ENCODE results near the gene KCNH5.
A peak's percentile ranks its signal among the peaks of the same experiment; 100 is the strongest.

KCNH5 gene

DNA sequence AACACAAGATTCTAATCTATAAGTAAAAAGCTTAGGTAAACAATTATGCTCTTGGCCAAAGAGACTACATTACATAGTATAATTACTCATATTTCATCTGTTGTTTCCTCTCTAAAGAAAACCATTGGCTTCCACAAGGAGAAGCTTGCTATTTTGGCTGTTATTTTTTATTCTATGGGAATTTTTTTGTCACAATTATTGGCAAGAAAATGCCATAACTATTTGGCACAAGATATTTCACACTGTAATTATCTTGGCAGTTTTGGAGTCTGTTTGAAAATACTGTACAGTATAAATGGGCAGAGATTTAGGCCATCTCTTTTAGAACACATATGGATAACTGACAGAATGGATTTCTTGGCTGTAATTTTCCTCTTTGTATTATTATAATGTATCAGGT lies 51.2 kb downstream of the KCNH5 start:
- no peak for DNase-seq

GRCh38 chr14:62988967-62989366 lies 56.3 kb downstream of the KCNH5 start:
- no peak for DNase-seq

- no peak for DNase-seq
These were observed 61.4 kb downstream of the KCNH5 start for GRCh38 chr14:62983821-62984220.

GRCh38 chr14:62980693-62981092 lies 64.6 kb downstream of the KCNH5 start:
- no peak for DNase-seq

DNA sequence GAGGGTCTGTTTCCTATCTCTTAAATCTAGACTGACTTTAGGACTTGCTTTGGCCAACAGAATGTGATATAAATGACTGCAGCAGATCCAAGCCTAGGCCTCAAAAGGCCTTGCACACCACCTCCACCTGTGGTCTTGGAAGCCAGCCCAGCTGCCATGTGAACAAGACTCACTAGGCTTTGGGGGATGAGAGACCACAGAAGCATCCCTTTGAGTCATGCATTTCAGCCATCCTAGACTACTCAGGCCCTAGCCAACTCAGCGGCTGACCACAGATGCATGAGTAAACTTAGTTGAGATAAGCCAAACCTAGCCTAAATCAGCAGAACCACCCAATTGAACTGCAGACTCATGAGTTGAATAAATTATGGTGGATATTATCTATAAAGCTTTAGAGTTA lies 87.7 kb downstream of the KCNH5 start:
- peak; percentile 55 for DNase-seq

DNA sequence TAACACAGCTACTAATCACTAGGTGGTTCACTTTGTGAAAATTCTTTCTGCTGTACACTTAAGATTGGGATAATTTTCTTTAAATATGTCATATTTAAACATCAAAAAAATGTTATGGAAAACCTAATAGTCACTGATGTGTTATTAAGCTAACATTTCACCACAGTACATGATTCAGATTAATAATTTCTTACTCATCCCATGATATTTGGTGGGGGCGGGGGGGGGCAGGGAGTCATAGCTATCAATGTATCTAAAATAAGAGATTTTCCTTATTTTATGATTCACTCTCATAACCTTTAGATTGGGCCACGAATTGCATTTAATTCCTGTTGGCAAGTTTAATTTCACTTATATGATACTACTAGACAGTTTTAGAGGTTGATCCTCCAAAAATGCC lies 88.8 kb downstream of the KCNH5 start:
- DNase-seq: no peak

DNA sequence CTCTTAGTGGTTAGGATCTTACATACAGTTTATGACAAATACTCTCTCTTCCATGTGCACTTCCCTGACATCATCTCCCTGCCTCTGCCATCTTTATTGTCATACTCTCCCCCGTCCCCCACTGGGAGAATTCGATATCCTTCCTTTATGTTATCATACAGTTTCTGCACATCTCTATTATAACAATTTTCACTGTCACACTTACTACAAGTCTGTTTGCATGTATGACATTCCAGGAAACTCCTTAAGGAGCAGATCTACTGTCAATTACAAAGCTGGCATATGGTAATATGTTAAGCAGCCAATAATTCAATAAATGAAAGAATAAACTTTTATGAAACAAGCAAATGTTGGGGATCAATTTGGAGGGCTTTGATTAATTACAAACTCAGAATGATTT lies 91.1 kb downstream of the KCNH5 start:
- DNase-seq: no peak

- no peak for DNase-seq
These were observed 93.0 kb downstream of the KCNH5 start for GRCh38 chr14:62952226-62952625.

DNA sequence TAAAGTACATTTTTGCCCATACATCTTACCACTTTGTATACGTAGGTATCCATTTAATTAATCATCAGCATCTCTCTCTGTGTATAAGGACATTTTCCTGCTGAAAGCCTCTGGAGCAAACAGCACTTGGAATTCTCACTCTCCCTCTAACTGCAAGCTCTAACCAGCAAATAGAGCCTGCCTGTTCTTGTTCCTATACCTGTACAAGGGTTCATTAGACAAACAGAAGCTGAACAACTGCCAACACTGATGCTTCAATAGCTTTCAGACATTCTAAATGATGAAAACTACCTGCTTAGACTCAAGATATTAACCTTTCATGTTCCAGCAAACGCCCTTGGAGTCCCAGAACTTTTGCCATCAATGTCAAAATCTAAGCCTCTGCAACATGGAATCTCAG lies 98.0 kb downstream of the KCNH5 start:
- no peak for DNase-seq

GRCh38 chr14:62946221-62946620 lies 99.0 kb downstream of the KCNH5 start:
- no peak for DNase-seq

- DNase-seq: no peak
These were observed 102.1 kb downstream of the KCNH5 start for GRCh38 chr14:62943202-62943601.

DNA sequence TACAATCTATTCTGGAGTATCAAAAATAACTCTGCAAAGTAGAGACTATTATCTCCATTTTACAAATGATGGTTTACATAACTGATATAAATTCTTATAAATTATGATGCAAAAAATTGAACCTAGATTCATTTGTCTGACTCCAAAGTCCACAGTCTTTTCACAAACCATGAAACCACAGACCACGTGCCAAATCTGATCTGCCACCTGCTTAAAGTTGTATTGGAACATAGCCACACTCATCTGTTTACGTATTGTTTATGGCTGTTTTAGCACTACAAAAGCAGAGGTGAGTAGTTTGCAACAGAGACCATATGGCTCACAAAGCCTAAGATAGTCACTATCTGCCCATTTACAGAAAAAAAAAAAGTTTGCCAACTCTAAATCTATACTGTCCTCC lies 105.3 kb downstream of the KCNH5 start:
- DNase-seq: no peak

- DNase-seq: no peak
These were observed 106.5 kb downstream of the KCNH5 start for GRCh38 chr14:62938778-62939177.

DNA sequence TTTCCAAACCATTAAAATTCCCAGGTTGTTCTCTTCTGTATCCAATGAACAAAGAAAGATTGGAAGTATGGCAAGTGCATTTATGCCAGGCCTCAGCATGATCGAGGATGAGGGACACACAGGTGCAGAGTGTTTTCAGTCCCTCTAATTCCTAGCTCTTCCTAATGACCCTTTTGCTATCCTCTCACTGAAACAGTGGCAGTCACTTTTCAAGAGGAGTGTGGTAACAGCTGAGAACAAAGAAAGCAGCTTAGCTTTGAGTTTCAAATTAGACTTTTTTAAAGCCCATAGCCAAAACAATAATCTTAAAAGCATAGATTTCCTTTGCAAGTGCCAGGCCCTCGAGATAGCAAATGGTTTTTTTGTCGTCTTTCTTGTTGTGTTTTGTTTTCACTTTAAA lies 110.8 kb downstream of the KCNH5 start:
- no peak for DNase-seq

DNA sequence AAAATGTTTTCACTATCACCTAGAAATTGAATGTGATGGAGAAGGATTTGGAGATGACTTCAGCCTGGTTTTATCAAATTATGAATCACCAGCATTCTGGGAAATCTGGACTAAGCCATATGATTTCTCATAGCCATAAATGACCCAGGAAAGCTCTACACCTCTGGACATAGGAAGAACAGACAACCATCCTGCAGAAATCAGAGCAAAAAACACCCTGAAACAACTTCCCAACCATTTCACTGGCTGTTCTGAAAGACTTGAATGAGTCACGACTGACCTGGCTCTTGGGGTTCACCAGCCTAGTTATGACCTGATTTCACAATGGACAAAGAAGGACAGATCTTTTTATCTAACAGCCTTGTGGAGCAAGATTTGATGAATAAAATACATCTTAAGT lies 123.8 kb downstream of the KCNH5 start:
- no peak for DNase-seq

- no peak for DNase-seq
These were observed 128.7 kb downstream of the KCNH5 start for GRCh38 chr14:62916551-62916950.

GRCh38 chr14:62914873-62915272 lies 130.4 kb downstream of the KCNH5 start:
- no peak for DNase-seq

GRCh38 chr14:62914025-62914424 lies 131.2 kb downstream of the KCNH5 start:
- DNase-seq: no peak

DNA sequence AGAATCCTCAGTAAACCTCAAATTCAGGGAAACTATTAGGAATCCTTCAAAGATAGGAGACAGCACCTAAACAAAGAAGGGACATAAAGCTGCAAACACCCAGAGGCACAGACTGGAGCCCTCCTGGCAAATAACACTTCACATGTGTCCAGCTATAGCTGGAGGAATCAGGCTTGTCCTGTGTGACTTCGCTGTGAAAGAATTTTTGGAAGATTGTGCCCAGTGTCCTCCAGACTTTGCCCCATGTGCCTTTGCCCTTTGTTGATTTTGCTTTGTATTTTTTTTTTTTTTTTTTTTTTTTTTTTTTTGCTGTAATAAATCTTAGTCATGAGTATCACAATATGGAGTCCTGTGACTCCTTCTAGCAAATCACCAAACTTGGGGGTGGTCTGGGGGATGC lies 136.8 kb downstream of the KCNH5 start:
- no peak for DNase-seq

DNA sequence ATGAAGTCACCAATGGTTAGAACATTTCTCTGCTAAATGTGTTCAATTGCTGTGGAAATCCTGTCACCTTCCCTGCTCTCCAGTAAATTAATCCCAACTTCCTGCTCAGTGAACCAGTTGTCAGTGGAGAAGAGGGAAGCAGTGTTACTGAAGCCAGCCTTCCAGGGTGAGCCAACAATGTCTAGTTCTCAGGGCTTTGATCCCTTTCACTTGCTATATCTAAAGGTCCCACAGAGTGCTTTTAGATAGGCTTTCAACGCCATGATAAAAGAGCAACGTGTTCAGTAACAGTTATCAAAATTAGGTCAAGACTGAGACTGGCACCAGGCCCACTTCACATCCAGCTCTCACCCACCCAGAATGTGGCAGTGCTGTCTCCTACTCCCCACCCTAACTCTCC lies 139.7 kb downstream of the KCNH5 start:
- DNase-seq: no peak

DNA sequence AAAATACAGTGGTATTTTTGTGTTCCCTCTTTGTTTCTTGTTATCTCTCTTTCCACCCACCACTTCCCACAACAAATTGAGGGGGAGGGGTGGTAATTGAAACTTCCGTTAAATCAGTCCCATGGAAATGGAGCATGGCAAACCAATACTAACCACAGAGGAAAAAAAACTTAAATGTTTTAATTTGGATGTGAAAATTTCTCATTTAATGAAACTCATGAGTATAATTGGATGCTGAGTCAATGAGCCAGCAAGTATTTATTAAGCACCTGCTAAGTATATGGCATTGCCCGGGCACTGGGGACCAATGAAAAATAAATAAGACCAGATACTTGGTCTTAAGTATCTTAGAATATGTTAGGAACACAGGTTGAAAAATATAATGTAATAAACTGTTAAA lies 147.5 kb downstream of the KCNH5 start:
- no peak for DNase-seq

DNA sequence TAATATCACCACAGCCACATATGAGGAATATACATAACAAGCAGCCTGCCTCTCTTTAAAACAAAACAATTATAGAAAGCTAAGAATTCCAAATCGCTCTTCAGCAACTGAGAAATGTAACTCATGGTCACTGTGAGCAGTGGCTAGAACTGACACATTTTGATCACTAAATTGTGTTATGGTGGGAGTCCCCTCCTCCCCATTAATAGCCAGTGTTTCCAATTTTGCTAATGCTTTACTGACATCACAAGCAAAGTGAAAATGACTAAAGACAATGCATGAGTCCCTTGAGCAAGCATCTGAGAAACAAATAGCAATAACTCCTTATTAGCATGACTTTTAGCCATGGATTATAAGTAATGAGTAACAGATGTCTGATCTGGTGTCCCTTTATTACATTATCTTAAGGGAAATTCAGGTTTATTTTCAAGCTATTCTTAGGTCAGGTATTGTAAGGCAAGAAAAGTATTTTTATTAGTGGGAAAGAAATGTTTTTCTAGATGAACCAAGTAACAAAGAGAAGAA lies 148.3 kb downstream of the KCNH5 start:
- no peak for DNase-seq

DNA sequence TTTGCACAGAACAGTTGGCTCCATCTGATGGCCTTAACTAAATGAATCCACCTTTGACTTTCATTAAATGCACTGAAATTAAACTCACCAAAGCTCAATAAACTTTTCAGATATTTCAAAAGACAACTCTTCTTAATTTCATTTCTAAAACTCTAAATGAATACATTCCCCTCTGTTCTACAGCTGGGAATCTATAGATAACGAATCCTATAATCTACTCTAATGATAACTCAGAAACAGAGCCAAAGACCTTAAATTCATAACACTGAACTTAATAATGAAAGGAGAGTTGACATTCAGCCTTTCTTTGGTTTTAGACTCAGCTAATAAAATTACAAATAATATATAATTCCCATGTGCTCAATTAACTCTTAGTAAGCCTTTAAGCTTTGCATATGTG lies 150.5 kb downstream of the KCNH5 start:
- no peak for DNase-seq

- no peak for DNase-seq
These were observed 155.9 kb downstream of the KCNH5 start for GRCh38 chr14:62889364-62889763.

- no peak for DNase-seq
These were observed 158.8 kb downstream of the KCNH5 start for GRCh38 chr14:62886461-62886860.

DNA sequence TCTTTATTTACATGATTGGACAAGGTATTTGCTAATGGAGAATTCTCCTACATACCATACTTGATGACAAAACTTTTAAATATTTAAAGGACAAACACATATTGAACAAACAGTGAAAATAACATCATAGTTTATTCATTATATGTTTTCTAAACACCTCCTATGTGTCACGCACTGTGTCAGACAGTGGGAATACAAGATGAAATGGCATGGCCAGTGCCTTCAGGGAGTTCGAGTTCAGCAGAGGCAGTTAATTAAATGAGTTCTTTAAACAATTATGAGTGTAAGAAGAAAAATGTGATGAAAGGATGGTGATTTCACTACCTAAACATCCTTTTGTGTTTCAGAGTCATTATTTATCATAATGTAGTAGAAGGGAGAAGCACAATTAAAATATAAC lies 159.8 kb downstream of the KCNH5 start:
- no peak for DNase-seq

Data from amniotic stem cell (primary cell).